ENCODE measurements around the gene CCL22.

The CCL22 gene

DNA sequence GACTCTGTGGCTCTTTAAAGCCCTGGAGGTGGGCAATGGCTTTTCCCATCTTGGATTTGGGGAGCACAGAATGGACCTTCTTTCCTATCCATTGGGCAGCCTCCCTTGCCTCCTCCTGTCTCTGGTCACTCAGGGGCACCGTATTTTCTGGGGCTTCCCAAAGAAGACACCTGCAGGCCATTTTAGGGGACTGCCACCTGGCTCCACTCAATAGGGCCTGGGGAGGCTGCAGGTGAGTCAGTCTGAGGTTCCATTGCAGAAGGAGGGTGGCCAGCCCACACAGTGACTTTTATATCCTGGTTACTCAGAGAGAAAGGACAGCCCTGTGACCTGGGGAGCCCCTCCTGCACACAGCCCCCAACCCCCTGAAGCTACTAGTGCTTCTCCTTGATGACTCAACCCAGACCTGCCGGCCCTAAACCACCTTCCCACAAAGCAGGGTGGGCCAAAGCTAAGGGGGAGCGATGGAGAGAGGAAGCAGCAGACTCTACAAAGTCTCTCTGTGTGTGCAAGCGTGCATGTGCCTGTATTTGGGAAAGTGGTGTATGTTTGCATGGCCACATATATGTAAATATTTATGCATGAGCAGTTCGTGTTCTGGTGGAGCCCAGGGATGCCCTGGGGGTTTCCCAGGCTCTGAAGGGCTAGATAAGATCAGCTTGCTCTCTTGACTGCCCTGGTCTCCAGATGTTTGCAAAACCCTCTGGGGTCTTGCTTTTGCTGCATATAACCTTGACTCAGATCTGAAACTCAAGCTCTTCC is 18.7 kb downstream of the CCL22 start:
- DNase-seq = no peak

DNA sequence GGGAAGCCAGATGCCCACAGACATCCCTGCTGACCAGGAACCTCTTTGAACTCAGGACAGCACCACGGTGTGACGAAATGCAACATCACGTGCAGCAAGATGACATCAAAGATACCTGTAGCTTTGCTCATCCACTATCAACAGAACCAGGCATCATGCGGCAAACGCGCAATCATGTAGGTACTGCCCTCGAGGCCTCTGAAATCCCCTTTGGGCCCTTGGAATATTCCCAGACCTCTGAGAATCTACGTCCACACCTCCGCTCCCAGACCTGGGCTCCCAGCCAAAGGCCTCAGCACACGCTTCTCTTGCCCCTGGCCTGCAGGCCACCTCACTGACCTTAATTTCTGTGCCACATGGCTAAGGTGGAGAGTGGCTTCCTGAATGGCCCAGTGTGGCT is 21.0 kb downstream of the CCL22 start:
- DNase-seq = no peak

DNA sequence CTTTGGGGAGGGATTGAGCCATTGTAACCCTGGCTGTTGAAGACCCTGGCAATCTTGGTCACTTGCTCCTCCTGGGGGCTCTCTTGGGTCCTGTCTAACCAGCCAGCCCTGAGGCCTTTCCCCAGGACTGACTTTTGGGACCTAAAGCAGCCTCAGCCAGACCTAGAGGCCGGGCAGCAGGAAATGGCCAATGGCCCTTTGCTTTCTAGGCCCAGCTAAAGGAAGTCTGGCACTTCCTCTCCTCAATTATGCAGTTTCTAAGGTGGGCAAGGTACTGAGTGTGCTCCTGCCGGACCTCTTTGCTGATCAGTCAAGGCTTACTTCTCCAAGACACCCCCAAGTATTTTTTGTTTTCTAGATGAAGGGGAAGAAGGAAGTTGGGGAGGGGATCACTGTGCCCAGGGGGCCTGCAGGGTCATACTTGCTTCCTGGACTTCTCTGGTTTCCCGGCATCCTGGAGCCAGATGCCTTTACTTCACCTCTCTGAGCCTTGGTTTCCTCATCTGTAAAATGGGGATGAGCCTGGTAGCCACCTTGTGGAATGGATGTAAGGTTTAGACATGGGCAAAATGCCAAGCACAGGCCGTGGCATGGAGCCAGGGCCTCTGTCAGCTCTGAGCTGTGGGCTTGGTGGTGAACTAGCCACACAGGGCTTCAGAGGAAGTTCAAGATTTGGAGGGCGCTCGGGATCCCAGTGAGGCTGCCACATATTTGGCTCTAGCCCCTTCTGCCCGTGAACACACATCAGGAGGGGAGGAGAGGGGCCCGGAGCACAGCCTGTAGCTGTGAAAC is 22.3 kb downstream of the CCL22 start:
- DNase-seq = no peak

DNA sequence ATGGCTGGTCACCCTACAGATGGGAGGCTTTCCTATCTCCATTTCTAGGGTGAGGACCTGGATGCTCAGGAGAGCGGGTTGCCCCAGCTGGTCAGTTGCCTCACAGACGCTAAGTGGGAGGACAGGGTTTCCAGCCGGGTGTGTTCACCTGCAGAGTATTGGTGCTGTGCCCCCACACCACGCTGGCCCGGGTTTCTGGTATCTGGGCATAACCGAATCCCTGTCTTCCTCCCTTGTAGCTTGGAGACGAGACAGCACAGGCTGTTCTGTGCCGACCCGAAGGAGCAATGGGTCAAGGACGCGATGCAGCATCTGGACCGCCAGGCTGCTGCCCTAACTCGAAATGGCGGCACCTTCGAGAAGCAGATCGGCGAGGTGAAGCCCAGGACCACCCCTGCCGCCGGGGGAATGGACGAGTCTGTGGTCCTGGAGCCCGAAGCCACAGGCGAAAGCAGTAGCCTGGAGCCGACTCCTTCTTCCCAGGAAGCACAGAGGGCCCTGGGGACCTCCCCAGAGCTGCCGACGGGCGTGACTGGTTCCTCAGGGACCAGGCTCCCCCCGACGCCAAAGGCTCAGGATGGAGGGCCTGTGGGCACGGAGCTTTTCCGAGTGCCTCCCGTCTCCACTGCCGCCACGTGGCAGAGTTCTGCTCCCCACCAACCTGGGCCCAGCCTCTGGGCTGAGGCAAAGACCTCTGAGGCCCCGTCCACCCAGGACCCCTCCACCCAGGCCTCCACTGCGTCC is 23.4 kb downstream of the CCL22 start:
- no peak for DNase-seq

DNA sequence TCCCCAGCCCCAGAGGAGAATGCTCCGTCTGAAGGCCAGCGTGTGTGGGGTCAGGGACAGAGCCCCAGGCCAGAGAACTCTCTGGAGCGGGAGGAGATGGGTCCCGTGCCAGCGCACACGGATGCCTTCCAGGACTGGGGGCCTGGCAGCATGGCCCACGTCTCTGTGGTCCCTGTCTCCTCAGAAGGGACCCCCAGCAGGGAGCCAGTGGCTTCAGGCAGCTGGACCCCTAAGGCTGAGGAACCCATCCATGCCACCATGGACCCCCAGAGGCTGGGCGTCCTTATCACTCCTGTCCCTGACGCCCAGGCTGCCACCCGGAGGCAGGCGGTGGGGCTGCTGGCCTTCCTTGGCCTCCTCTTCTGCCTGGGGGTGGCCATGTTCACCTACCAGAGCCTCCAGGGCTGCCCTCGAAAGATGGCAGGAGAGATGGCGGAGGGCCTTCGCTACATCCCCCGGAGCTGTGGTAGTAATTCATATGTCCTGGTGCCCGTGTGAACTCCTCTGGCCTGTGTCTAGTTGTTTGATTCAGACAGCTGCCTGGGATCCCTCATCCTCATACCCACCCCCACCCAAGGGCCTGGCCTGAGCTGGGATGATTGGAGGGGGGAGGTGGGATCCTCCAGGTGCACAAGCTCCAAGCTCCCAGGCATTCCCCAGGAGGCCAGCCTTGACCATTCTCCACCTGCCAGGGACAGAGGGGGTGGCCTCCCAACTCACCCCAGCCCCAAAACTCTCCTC is 24.1 kb downstream of the CCL22 start:
- DNase-seq = no peak

- DNase-seq = no peak
Observed at GRCh38 chr16:57383276-57384247, 25.0 kb downstream of the CCL22 start.

- no peak for DNase-seq
Observed at GRCh38 chr16:57384248-57385070, 25.9 kb downstream of the CCL22 start.

GRCh38 chr16:57385083-57385482 is 26.5 kb downstream of the CCL22 start:
- DNase-seq = no peak

DNA sequence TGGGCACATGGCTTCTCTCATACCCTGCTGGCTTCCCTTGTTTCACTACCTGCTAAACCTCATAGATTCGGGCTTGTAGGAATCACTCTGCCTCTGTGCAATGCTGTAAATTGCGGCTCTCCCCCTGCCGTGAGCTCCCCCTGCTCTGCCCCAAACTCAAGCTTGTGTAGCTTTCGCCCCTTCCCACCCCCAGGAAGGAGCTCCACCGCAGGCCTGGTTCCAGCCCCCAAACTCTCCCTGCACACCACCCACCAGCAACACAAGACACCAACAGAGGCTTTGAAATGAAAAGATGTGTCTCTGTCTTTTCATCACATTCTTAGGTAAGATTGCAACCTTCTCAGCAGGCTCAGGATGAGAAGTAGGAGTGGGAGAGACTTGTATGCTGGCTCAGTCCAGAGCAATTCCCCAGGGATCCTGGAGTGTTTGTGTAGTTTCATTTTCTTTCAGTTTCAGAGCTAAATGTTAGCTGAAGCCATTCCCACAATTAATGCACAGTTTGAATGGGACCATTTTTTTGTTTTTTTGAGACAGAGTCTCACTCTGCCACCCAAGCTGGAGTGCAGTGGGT is 27.9 kb downstream of the CCL22 start:
- no peak for DNase-seq

DNA sequence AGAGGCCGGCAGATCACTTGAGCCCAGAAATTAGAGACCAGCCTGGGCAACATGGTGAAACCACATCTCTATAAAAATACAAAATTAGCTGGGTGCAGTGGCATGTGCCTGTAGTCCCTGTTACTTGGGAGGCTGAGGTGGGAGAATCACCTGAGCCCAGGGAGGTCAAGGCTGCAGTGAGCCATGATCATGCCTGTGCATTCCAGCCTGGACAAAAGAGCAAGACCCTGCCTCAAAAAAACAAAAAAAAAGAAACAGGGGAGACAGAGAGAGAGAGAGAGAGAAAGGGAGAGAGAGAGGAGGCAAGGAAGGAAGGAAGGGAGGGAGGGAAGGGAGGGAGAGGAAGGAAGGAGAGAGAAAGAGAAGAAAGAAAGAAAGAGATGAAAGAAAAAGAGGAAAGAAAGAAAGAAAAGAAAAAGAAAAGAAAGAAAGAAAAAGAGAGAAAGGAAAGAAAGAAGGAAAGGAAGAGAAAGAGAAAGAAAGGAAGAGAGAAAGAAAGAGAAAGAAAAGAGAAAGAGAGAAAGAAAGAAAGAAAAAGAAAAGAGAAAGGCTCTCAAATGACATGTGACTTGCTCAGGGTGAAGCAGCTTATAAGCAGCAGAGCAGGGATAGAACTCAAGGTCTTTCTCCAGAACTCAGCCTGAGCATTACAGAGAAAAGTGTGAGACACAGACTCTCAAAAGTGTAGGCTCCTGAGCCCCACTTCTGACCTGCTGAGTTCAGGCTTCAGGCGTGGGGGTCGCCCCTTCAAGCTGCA is 29.2 kb downstream of the CCL22 start:
- DNase-seq = no peak

DNA sequence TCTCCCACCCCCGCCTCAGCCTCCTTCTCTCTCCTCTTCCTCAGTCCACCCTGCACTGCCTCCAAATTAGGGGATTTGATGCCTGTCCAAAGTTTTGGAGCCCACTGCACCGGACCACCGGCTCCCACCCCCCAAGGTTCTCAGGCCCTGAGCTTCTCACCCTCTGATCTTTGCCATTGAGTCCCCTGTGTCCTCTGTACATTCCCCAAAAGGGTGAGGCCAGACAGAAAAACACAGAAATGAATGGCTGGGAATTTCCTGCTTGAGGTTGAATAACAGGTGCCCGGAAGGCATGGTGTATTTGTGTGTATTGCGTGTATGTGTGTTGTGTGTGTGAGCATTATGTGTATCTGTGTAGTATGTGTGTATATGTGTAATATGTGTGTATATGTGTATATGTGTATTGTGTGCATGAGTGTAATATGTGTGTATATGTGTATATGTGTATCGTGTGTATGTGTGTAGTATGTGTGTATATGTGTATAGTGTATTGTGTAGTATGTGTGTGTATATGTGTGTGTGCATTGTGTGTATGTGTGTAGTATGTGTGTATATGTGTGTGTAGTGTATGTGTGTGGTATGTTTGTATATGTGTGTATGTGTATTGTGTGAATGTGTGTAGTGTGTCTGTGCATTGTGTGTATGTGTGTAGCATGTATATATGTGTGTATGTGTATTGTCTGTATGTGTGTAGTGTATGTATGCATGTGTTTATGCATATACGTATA is 29.9 kb downstream of the CCL22 start:
- no peak for DNase-seq

- no peak for DNase-seq
Observed at GRCh38 chr16:57389087-57389468, 30.5 kb downstream of the CCL22 start.

DNA sequence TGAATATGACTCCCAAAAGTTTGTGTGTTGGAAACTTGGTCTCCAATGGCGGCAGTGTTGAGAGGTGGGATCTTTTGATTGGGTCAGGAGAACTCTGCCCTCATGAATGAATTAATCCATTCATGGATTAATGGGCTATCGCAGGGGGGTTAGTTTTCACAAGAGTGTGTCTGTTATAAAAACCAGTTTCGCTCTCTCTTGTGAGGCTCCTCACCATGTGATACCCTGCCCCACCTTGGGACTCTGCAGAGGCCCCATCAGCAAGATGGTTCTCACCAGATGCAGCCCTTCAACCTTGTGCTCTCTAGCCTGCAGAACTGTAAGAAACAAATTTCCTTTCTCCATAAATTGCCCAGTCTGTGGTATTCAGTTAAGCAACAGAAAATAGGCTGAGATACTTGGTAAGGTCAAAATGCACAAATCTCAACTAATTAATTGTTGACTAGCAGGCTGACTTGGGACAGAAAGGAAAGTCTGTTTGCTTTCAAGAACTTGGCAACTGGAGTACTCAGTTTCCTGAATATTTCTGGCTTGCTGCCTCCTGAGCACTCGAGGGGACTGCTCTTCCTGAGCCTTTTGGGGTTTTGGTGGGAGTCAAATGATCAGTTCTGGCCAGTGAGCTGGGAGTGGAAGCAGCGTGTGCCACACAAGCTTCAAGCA is 32.2 kb downstream of the CCL22 start:
- no peak for DNase-seq

GRCh38 chr16:57391300-57391699 is 32.7 kb downstream of the CCL22 start:
- no peak for DNase-seq

DNA sequence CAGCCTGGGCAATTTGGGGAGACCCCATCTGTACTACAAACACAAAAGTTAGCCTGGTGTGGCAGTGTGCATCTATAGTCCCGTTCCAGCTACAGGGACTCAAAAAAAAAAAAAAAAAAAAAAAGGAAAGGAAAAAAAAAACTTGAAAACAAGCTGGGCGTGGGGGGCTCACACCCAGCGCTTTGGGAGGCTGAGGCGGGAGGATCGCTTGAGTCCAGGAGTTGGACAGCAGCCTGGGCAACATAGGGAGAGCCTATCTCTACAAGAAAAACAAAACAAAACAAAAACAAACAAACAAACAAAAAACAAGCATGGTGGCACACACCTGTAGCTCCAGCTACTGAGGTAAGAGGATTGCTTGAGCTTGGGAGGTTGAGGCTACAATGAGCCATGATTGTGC is 33.1 kb downstream of the CCL22 start:
- DNase-seq = no peak

- DNase-seq = no peak
Observed at GRCh38 chr16:57392694-57393093, 34.1 kb downstream of the CCL22 start.

DNA sequence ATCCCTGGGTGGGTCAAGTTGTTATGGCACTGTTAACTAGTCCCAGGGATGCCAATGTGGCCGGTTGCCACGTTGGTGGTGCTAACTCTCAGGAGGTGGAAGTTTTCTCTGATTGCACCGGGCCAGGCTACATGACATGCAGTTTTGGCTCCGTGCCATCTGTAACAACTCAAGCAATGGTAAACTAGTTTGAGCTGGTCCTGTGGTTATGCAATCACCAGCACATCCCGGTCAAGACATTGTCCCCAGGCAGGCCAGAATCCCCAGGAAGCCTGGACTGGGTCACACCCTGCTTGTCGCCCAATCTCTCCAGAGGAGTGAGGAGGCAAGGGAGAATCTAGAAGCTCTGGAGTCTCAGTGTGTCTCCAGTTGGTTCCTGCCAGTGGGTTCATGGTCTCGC is 35.9 kb downstream of the CCL22 start:
- DNase-seq = no peak

DNA sequence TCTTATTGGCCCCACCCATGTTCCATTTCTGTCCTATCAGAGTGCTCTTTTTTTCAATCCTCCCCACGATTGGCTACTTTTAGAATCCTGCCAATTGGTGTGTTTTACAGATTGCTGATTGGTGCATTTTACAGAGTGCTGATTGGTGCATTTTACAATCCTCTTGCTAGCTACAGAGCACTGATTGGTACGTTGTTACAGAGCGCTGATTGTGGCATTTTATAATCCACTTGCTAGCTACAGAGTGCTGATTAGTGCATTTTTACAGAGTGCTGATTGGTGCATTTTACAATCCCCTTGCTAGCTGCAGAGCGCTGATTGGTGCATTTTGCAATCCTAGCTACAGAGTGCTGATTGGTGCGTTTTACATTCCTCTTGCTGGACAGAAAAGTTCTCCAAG is 36.4 kb downstream of the CCL22 start:
- no peak for DNase-seq
